Fibroblast of the aortic adventitia (primary cell): Measurements from ENCODE around the gene PSMB5. TPM values are rescaled to one million over a fixed set of nuclear protein-coding genes. Genes with fewer than 3 reads are reported as not detected.

Source experiments
- DNase-seq: peaks from one replicate; pipeline ENCODE4 v3.0.0-alpha.2; 2010; ENCODE audit warnings: low read depth
- H3K4me3 ChIP-seq: 2 replicates; pipeline ENCODE4 v1.5.1; 2011; ENCODE audit warnings: low read depth, mild to moderate bottlenecking, control low read depth, low read length, moderate library complexity
- total RNA-seq: library from RNA; depleted of rRNA; stranded (reverse); fragments of >200 nt; gene quantifications from 2 replicates; pipeline ENCODE4 v1.2.3, GENCODE V29; 2012; ENCODE audit warnings: low replicate concordance
- TF ChIP-seq, protein P1 (sequence below): IDR thresholded peaks from 2 replicates; pipeline ENCODE4 v1.5.1; 2011; ENCODE audit warnings: mild to moderate bottlenecking, low read length, control low read depth, inconsistent platforms; ENCODE audit not compliant: insufficient read depth

The PSMB5 gene
- total RNA-seq, 1 donor = 164 TPM

DNA sequence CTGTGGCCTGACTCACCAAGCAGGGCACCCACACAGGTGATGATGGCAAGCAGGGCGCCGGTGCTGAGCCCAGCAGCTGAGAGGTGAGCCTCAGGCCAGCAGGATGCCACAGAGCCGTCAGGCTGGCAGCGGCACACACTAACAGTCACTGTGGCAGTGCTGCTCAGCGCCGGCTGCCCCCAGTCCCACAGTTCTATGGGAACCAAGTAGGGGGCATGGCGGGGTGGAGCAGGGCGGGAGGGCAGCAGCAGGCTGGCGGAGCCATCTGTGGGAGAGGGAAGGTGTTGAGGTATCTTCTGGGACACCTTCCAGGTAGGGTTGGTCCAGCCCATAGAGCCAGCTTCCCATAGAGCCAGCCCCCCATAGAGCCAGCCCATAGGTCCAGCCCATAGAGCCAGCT is 14.3 kb upstream of the PSMB5 start:
- TF ChIP-seq, protein P1, sequence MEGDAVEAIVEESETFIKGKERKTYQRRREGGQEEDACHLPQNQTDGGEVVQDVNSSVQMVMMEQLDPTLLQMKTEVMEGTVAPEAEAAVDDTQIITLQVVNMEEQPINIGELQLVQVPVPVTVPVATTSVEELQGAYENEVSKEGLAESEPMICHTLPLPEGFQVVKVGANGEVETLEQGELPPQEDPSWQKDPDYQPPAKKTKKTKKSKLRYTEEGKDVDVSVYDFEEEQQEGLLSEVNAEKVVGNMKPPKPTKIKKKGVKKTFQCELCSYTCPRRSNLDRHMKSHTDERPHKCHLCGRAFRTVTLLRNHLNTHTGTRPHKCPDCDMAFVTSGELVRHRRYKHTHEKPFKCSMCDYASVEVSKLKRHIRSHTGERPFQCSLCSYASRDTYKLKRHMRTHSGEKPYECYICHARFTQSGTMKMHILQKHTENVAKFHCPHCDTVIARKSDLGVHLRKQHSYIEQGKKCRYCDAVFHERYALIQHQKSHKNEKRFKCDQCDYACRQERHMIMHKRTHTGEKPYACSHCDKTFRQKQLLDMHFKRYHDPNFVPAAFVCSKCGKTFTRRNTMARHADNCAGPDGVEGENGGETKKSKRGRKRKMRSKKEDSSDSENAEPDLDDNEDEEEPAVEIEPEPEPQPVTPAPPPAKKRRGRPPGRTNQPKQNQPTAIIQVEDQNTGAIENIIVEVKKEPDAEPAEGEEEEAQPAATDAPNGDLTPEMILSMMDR = no peak
- H3K4me3 ChIP-seq = no peak overlapping the region
- no peak for DNase-seq

DNA sequence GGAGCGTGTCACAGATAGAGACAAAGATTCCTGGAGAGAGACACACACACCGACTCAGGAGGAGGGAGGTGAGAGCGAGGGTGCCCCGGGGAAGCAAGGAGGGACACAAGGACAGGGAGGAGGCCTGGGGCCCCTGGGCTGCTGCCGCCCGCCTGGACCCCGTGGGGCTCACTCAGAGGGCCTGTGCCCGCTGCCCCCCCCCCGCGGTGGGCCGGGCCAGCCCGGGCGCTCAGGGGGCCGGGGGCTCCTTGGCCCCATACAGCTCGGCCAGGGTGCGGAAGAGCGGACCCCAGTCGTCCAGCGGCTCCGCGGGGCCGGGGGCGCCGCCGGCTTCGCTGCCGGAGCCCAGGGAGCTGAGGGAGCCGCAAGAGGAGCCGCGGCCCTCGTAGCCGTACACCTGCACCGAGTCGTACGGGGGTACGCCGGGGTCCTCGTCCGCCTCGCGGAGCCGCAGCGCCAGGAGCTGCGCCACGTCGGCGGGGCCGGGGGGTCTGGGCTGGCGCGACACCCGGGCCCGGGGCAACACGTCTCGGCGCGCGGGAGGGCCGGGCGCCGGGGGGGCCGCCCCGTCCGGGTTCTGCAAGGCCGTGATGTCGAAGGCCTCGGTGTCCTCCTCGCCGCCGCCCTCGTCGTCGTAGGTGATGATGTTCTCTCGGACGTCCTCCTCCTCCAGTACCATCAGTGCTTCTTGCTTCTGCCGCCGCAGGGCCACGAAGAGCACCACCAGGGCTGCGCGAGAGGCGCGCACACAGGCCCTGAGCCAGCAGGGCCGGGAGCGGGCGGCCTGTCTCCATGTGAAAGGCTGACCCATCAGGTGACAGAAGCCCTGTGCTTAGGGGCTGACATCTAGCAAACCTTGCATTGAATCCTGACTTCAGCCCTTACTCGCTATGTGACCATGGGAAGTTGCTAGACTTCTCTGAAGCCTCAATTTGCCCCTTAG is 13.3 kb upstream of the PSMB5 start:
- DNase-seq = no peak
- no peak overlapping the region for H3K4me3 ChIP-seq
- TF ChIP-seq, protein P1 = no peak

DNA sequence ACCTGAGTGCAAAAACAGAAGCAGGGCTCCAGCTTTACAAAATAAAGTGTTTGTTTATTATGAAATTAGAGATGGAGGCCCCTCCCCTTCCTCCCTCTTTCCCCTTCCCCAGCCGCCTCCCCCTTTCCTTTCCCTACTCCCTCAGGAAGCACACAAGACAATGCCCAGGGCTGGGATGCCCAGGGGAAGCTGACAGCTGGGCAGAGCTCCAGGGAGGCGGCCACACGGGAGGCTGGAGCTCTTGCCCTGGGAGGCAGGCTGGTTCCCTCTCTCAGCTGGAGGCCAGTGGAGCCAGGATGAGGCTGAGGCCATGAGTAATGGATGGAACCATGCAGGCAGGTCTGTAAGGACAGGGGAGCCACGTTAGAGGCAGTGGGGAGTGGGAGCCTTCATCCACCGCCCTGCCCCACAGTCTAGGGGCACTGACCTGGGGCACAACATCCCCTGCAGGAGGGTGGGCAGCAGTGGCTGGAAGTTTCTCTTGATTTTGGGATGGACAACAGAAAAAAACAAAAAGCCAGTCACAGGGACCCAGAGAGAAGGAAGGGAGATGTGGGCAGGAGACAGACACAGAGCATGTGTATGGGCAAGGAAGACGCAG is 12.4 kb upstream of the PSMB5 start:
- no peak for DNase-seq
- TF ChIP-seq, protein P1 = no peak
- H3K4me3 ChIP-seq = no peak overlapping the region

DNA sequence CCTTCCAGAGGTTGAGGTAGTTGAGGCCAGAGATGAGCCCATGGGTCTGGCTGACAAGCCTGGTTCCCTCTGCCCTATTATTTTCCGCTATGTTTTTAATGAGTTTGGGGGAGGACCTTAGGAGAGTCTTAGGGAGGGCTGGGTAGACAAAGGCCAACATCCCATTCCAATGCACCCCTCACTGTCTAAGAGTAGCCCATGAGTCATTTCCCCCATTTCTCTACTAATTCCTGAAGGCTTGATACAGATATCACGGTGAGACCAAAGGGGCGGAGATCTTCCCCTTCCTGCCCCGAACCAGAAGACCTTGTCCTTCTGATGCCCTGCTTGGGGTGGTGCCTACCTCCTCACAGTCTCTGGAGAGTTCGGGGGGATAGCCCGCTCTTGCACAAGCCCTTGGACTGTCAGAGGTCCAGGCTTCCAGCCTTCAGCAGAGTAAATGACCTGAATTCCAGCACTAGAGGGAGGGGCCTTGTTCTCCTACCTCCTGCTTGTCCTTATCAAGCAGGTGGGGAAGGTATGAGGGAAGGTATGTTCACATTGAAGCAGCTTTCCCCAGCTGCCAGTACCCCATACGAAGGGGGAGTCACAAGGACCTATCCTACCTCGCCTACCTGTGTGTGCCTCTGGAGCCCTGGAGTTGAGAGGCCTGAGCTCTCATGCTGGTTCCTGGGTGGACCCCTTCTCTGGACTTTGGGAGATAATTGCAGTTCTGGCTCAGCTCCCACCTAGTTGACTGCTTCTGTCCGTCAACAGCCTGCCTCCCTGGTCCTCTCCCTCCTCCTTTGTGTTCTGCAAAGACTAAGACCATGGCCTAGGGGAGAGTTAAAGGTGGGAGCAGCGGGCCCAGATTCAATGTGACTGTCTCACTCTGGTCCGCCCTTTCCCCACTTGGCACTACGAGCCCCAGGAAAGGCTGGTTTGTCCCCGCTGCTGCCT is 11.0 kb upstream of the PSMB5 start:
- TF ChIP-seq, protein P1 = no peak
- DNase-seq = peak; percentile 10
- no peak overlapping the region for H3K4me3 ChIP-seq

DNA sequence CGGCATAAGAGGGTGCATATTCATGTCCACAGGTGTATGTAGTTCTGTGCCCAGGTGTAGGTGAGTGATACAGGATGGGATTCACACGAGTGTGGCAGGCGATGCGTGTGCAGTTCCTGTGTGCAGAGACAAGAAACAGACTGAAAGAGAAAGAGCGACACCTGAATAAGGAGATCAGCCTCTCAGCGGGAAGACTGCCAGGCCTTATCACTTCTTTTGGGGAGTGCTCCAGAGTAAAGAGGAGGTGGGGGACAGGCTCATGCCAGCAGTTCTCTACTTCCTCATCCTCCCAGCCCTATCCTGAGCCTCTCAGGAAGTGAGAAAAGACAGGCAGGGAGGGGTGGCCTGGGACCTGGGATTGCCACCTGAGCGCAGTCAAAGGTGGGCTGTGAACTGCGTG is 10.1 kb upstream of the PSMB5 start:
- no peak overlapping the region for H3K4me3 ChIP-seq
- TF ChIP-seq, protein P1 = no peak
- DNase-seq = no peak

DNA sequence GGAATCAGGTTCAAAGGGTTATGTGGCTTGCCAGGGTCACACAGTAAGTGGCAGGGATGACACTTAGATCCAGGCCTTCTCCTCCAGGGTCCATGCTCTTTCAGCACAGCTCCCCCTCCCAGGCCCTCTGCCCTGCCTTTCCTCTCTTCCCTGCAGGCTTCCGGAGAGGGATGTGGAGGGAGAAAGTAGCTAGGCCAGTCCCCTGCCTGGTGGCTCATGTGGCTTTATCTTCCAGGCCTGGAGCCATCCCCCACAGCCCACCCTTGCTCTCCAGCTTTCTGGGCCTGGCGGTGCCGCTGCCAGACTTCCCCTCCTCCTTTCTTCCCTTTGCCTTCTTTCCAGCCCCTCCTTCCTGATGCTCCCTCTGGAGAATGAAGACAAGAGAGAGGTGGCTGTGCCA is 9.1 kb upstream of the PSMB5 start:
- TF ChIP-seq, protein P1 = no peak
- DNase-seq = no peak
- no peak overlapping the region for H3K4me3 ChIP-seq
